ENCODE results near the gene RDX.

The RDX gene

GRCh38 chr11:110133160-110133559 is 163.3 kb downstream of the RDX start:
- DNase-seq (ENCODE audit: low read depth in 2 of 2, low spot score in 1 of 2): no peak

- no peak for DNase-seq (ENCODE audit: low read depth in 2 of 2, low spot score in 1 of 2)
Measured at GRCh38 chr11:110131386-110132123, 164.9 kb downstream of the RDX start.

- DNase-seq (ENCODE audit: low read depth in 2 of 2, low spot score in 1 of 2): no peak
Measured at GRCh38 chr11:110130642-110131238, 165.7 kb downstream of the RDX start.

GRCh38 chr11:110128161-110128560 is 168.3 kb downstream of the RDX start:
- DNase-seq (ENCODE audit: low read depth in 2 of 2, low spot score in 1 of 2): no peak

- no peak for DNase-seq (ENCODE audit: low read depth in 2 of 2, low spot score in 1 of 2)
Measured at GRCh38 chr11:110126936-110127335, 169.5 kb downstream of the RDX start.

GRCh38 chr11:110125632-110126031 is 170.8 kb downstream of the RDX start:
- no peak for DNase-seq (ENCODE audit: low read depth in 2 of 2, low spot score in 1 of 2)

Data from stimulated activated CD8-positive, alpha-beta memory T cell treated with anti-CD3 and anti-CD28 coated beads, Interleukin-4, amount 100 ng/mL, for 1 hour (primary cell).